ENCODE measurements around the gene ADGB.

DNA sequence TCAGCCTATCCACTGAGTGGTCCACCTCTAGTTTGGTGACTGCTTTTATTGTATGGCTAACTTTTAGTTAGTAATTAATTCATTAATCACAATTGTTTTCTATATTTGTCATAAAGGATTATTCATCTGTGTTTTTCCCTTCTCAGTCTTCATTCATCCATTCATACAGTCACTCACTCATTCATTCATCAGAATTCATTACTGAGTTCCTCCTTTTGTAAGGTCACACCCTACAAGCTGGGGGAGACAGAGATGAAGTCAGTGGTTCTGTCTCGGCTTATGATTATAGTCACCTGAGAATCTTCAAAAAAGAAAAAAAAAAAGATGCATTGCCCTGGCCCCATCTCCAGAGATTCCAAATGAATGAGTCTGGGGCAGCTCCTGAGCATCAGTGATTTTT, 257.1 kb downstream of the ADGB start:
- TF ChIP-seq ZNF543 (CRISPR knock-in tag; IDR thresholded peaks at IDR 0.05) (no peak), KDM5A (IDR thresholded peaks at IDR 0.05; ENCODE audit: borderline replicate concordance, low read length) (no peak)

Data from HepG2 (cell line).